A673 (cell line): Measurements from ENCODE around the gene GJB4.

Experiments used
- EZH2 ChIP-seq: fragments of 200-600 bp; sonication (generic); IDR thresholded peaks from 2 replicates; pipeline ENCODE4 v1.6.1; 2017; ENCODE audit warnings: borderline replicate concordance, low read depth, mild to moderate bottlenecking, mixed read lengths, antibody characterized with exemption, low read length; ENCODE audit not compliant: poor library complexity, severe bottlenecking
- TF ChIP-seq, protein P1 (sequence below): fragments of 300-800, 200-600 bp; sonication (generic); conservative IDR thresholded peaks from 2 replicates; pipeline ENCODE4 v1.5.1; 2017; ENCODE audit warnings: low read depth, mild to moderate bottlenecking, antibody characterized with exemption, low read length, moderate library complexity, mixed read lengths

GRCh38 chr1:34758751-34759150, 789 bp upstream of the GJB4 start:
- no peak for TF ChIP-seq EZH2
- TF ChIP-seq, protein P1, sequence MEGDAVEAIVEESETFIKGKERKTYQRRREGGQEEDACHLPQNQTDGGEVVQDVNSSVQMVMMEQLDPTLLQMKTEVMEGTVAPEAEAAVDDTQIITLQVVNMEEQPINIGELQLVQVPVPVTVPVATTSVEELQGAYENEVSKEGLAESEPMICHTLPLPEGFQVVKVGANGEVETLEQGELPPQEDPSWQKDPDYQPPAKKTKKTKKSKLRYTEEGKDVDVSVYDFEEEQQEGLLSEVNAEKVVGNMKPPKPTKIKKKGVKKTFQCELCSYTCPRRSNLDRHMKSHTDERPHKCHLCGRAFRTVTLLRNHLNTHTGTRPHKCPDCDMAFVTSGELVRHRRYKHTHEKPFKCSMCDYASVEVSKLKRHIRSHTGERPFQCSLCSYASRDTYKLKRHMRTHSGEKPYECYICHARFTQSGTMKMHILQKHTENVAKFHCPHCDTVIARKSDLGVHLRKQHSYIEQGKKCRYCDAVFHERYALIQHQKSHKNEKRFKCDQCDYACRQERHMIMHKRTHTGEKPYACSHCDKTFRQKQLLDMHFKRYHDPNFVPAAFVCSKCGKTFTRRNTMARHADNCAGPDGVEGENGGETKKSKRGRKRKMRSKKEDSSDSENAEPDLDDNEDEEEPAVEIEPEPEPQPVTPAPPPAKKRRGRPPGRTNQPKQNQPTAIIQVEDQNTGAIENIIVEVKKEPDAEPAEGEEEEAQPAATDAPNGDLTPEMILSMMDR: no peak
